ENCODE measurements around the gene CDC37L1. TPM values are rescaled to one million over a fixed set of nuclear protein-coding genes. Genes with fewer than 3 reads are reported as not detected.

The CDC37L1 gene
- total RNA-seq, 3 donors from 2014 or later: 36.4 to 53.4 (median 42.7) TPM

DNA sequence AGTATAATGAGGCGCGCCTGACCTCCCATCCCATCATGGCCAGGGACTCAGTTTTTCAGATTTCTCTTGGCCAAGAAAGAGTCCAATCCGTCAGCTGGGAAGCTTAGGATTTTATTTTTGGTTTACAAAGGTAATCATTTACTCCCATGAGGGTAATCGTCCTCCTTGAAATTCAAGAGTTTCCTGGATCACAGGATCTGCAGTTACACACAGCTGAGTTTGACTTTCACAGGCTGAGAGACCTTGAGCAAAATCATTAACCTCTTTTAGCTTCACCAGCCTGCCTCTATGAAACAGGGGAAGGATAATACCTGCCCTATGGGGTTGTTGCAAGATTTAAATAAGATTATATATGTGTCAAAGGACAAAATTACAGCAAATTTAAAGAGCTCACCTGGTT, 77.1 kb downstream of the CDC37L1 start:
- intact Hi-C loops (cut with DNase I; ENCODE audit: low total_unique reads): no loop called here
- Histone ChIP-seq H3K27ac (no peak overlapping the region), H3K36me3 (no peaks in the 10 kb centered on the region), H3K27me3 (no peaks in the 10 kb centered on the region), H3K4me1 (no peaks in the 10 kb centered on the region), H3K9me3 (no peaks in the 10 kb centered on the region), H3K4me3 (no peak overlapping the region)
- DNase-seq (ENCODE audit: low spot score in 2 of 2): no peak
- TF ChIP-seq POLR2A (IDR thresholded peaks at IDR 0.05): no peak
- no peak for TF ChIP-seq POLR2AphosphoS5 (IDR thresholded peaks at IDR 0.05)
- TF ChIP-seq, protein P1, sequence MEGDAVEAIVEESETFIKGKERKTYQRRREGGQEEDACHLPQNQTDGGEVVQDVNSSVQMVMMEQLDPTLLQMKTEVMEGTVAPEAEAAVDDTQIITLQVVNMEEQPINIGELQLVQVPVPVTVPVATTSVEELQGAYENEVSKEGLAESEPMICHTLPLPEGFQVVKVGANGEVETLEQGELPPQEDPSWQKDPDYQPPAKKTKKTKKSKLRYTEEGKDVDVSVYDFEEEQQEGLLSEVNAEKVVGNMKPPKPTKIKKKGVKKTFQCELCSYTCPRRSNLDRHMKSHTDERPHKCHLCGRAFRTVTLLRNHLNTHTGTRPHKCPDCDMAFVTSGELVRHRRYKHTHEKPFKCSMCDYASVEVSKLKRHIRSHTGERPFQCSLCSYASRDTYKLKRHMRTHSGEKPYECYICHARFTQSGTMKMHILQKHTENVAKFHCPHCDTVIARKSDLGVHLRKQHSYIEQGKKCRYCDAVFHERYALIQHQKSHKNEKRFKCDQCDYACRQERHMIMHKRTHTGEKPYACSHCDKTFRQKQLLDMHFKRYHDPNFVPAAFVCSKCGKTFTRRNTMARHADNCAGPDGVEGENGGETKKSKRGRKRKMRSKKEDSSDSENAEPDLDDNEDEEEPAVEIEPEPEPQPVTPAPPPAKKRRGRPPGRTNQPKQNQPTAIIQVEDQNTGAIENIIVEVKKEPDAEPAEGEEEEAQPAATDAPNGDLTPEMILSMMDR (IDR thresholded peaks at IDR 0.05): no peak

Other genes starting within 250 kb of the CDC37L1 start
- 10 to 100 TPM in 1 of 3 donors, 1 to 10 TPM in 2; 3.4 to 13.1 (median 7.3) TPM for gene SLC1A1, start 189.1 kb upstream of the CDC37L1 start, total RNA-seq
- 10 to 100 TPM in 1 of 3 donors, 1 to 10 TPM in 2; 6.4 to 13.2 (median 8.8) TPM for gene PLPP6, start 17.3 kb upstream of the CDC37L1 start, total RNA-seq
- gene SPATA6L, start 13.1 kb upstream of the CDC37L1 start, total RNA-seq: 10 to 100 TPM in 2 of 3 donors, 1 to 10 TPM in 1; 1.4 to 22.5 (median 14.4) TPM
- 100 to 1,000 TPM in 1 of 3 donors, 10 to 100 TPM in 2; 80.3 to 123 (median 84.6) TPM for gene AK3, start 61.6 kb downstream of the CDC37L1 start, total RNA-seq
- gene RCL1, start 113.4 kb downstream of the CDC37L1 start, total RNA-seq: 100 to 1,000 TPM in 1 of 3 donors, 10 to 100 TPM in 2; 41.3 to 111 (median 46.7) TPM